ENCODE measurements around the gene LMTK3.

The LMTK3 gene

GRCh38 chr19:48511800-48512503, at the start of gene LMTK3:
Gene LMTK3, minus strand, starts transcription at chr19:48511835. Its CDS starts 259 bp downstream, at chr19:48511576.
- DNase-seq, result no peak

GRCh38 chr19:48561412-48561811, 49.8 kb upstream of the LMTK3 start:
- DNase-seq, result no peak

GRCh38 chr19:48560095-48560530, 48.5 kb upstream of the LMTK3 start:
- DNase-seq, result no peak

- no peak for DNase-seq
Observed at GRCh38 chr19:48558018-48558684, 46.5 kb upstream of the LMTK3 start.

GRCh38 chr19:48556825-48557224, 45.2 kb upstream of the LMTK3 start:
- DNase-seq, result no peak

GRCh38 chr19:48556163-48556562, 44.5 kb upstream of the LMTK3 start:
- DNase-seq, result no peak

GRCh38 chr19:48554385-48555091, 42.9 kb upstream of the LMTK3 start:
- no peak for DNase-seq

- DNase-seq, result no peak
Observed at GRCh38 chr19:48553676-48554384, 42.2 kb upstream of the LMTK3 start.

GRCh38 chr19:48552406-48553322, 41.0 kb upstream of the LMTK3 start:
- DNase-seq, result no peak

GRCh38 chr19:48551437-48552302, 40.0 kb upstream of the LMTK3 start, which contains the start of gene SULT2B1:
Gene SULT2B1, plus strand, starts transcription at chr19:48552172. Its CDS starts 81 bp downstream, at chr19:48552253.
- DNase-seq, result no peak

GRCh38 chr19:48549380-48549779, 37.7 kb upstream of the LMTK3 start:
- no peak for DNase-seq

GRCh38 chr19:48548253-48548911, 36.7 kb upstream of the LMTK3 start:
- no peak for DNase-seq

- DNase-seq, result no peak
Observed at GRCh38 chr19:48547722-48548121, 36.1 kb upstream of the LMTK3 start.

GRCh38 chr19:48544856-48545750, 33.5 kb upstream of the LMTK3 start:
- no peak for DNase-seq

GRCh38 chr19:48543121-48543710, 31.6 kb upstream of the LMTK3 start:
- DNase-seq, result peak in 1 of 2 experiments; percentile 5

- no peak for DNase-seq
Observed at GRCh38 chr19:48541813-48542212, 30.2 kb upstream of the LMTK3 start.

GRCh38 chr19:48540110-48540509, 28.5 kb upstream of the LMTK3 start:
- no peak for DNase-seq

- no peak for DNase-seq
Observed at GRCh38 chr19:48539503-48540096, 28.0 kb upstream of the LMTK3 start.
